ENCODE measurements around the gene NELFE. TPM values are rescaled to one million over a fixed set of nuclear protein-coding genes. Genes with fewer than 3 reads are reported as not detected.

NELFE gene
- total and polyA plus RNA-seq, 2 of the 13 experiments (the other 11 are each of a cell fraction or from before 2014, with no cell fraction given) = 51.3 to 69.8 TPM

- Histone ChIP-seq H3K4me1 (ENCODE audit: insufficient read depth, low read length) (peaks cover 53% of the 10 kb centered on the region), H3K27ac (ENCODE audit: extremely low read length, insufficient read depth, low read length) (no peak overlapping the region), H4K20me1 (ENCODE audit: insufficient read depth, low read length) (no peaks in the 10 kb centered on the region), H3K9ac (ENCODE audit: insufficient read depth, low read depth, low read length) (no peak overlapping the region), H2AFZ (ENCODE audit: low read length) (no peak overlapping the region), H3K4me2 (ENCODE audit: low read depth, low read length) (no peak overlapping the region), H3K27me3 (ENCODE audit: control insufficient read depth in 1 of 2, insufficient read depth in 2 of 2, low read length in 2 of 2) (no peaks in the 10 kb centered on the region; a peak in 1 of 5 replicates), H3K4me3 (replicated peaks in 1 of 3; ENCODE audit: insufficient read depth in 1 of 3, low read depth in 2 of 3, low read length in 3 of 3) (no peak overlapping the region), H3K79me2 (ENCODE audit: insufficient read depth, low read length) (no peaks in the 10 kb centered on the region), H3K36me3 (replicated peaks in 1 of 2; ENCODE audit: control insufficient read depth in 1 of 2, insufficient read depth in 2 of 2, low read length in 2 of 2) (no peaks in the 10 kb centered on the region), H3K9me3 (ENCODE audit: low read length) (no peaks in the 10 kb centered on the region)
- in situ Hi-C loops (cut with HindIII; ENCODE audit: extremely low pct_ligation_motif_present, low pct_unique_long_range_greater_than_20kb) = loop anchor here (25.0 kb wide), 1 partner anchor 1043 kb away; the partner anchor contains the start of genes BRD2 and HLA-DMA
- BruUV-seq (replicated peaks) = no TSS peak
- FAIRE-seq (no peak), DNase-seq (ENCODE audit: low spot score) (no peak), ATAC-seq (no peak)
- intact Hi-C loops (cut with micrococcal nuclease; ENCODE audit: unreplicated experiment) = loop anchor here (10.0 kb wide), 1 partner anchor 145 kb away; the partner anchor contains the start of gene VWA7
- POLR2A ChIA-PET = interaction anchor here (0.8 to 5.6 kb wide), 6 partner anchors 10 to 57 kb away, joined by 3 to 35 read pairs (median 10); partner anchors contain the start of genes CFB and NEU1
- WGBS (ENCODE audit: low lambda C conversion rate) = 17% methylated on average over 6 of the region's 6 CpGs
- CTCF ChIA-PET (ENCODE audit: low intra/inter-chr PET ratio, low total read pairs) = no interaction called here
- TF ChIP-seq ZBTB21 (CRISPR knock-in tag; IDR thresholded peaks at IDR 0.05) (no peak), JUN (CRISPR knock-in tag; IDR thresholded peaks at IDR 0.05) (no peak), POLR2G (IDR thresholded peaks at IDR 0.05; ENCODE audit: low read depth, low read length) (no peak), SPEN (CRISPR knock-in tag; IDR thresholded peaks at IDR 0.05; ENCODE audit: low read depth) (no peak), PITX1 (CRISPR knock-in tag; IDR thresholded peaks at IDR 0.05) (no peak), HHEX (CRISPR knock-in tag; IDR thresholded peaks at IDR 0.05) (no peak)
Observed at GRCh38 chr6:31919624-31920303, 39.0 kb downstream of the NELFE start.

- intact Hi-C loops (cut with micrococcal nuclease; ENCODE audit: unreplicated experiment) (no loop called here), in situ Hi-C loops (cut with HindIII; ENCODE audit: extremely low pct_ligation_motif_present, low pct_unique_long_range_greater_than_20kb) (loop anchor here (25.0 kb wide), 1 partner anchor 1044 kb away; the partner anchor contains the start of genes BRD2 and HLA-DMA)
- Histone ChIP-seq H3K4me3 (replicated peaks in 1 of 3; ENCODE audit: insufficient read depth in 1 of 3, low read depth in 2 of 3, low read length in 3 of 3) (no peak overlapping the region), H3K27me3 (ENCODE audit: control insufficient read depth in 1 of 2, insufficient read depth in 2 of 2, low read length in 2 of 2) (no peaks in the 10 kb centered on the region; a peak in 1 of 5 replicates), H3K9ac (ENCODE audit: insufficient read depth, low read depth, low read length) (no peak overlapping the region), H4K20me1 (ENCODE audit: insufficient read depth, low read length) (no peaks in the 10 kb centered on the region), H3K4me2 (ENCODE audit: low read depth, low read length) (no peak overlapping the region), H3K27ac (ENCODE audit: extremely low read length, insufficient read depth, low read length) (no peak overlapping the region), H3K79me2 (ENCODE audit: insufficient read depth, low read length) (no peaks in the 10 kb centered on the region), H2AFZ (ENCODE audit: low read length) (no peak overlapping the region), H3K4me1 (ENCODE audit: insufficient read depth, low read length) (peaks cover 43% of the 10 kb centered on the region), H3K36me3 (replicated peaks in 1 of 2; ENCODE audit: control insufficient read depth in 1 of 2, insufficient read depth in 2 of 2, low read length in 2 of 2) (no peaks in the 10 kb centered on the region), H3K9me3 (ENCODE audit: low read length) (no peaks in the 10 kb centered on the region)
- POLR2A ChIA-PET = interaction anchor here (0.6 to 1.4 kb wide), 7 partner anchors 9 to 127 kb away, joined by 3 to 10 read pairs (median 4); partner anchors contain the start of genes C2, CFB, HSPA1A and HSPA1L
- CTCF ChIA-PET (ENCODE audit: low intra/inter-chr PET ratio, low total read pairs) = no interaction called here
- BruUV-seq (replicated peaks) = no TSS peak
- ATAC-seq = no peak
- no peak for FAIRE-seq
- DNase-seq (ENCODE audit: low spot score) = no peak
- WGBS (ENCODE audit: low lambda C conversion rate) = 48% methylated on average over 8 of the region's 8 CpGs
- TF ChIP-seq CTCF (CRISPR knock-in tag; IDR thresholded peaks at IDR 0.05) (no peak), ZNF121 (CRISPR knock-in tag; IDR thresholded peaks at IDR 0.05) (peak; percentile 48; the same call in 1 of the 2 replicates)
Observed at GRCh38 chr6:31918069-31918720, 40.6 kb downstream of the NELFE start.
